GM12875 (cell line): ENCODE measurements around the gene ZNF296.

ENCODE experiments used
- H3K4me3 ChIP-seq: one replicate; pipeline ENCODE4 v1.5.1; 2011; ENCODE audit warnings: low read depth, low read length, control low read depth
- TF ChIP-seq, protein P1 (sequence below): IDR thresholded peaks from 2 replicates; pipeline ENCODE4 v1.5.1; 2011; ENCODE audit warnings: low read depth, mild to moderate bottlenecking, control low read depth, inconsistent platforms, low read length, moderate library complexity, borderline replicate concordance; ENCODE audit not compliant: insufficient read depth

Gene ZNF296

GRCh38 chr19:45032421-45032820 lies 43.9 kb downstream of the ZNF296 start:
- H3K4me3 ChIP-seq = no peak overlapping the region
- TF ChIP-seq, protein P1, sequence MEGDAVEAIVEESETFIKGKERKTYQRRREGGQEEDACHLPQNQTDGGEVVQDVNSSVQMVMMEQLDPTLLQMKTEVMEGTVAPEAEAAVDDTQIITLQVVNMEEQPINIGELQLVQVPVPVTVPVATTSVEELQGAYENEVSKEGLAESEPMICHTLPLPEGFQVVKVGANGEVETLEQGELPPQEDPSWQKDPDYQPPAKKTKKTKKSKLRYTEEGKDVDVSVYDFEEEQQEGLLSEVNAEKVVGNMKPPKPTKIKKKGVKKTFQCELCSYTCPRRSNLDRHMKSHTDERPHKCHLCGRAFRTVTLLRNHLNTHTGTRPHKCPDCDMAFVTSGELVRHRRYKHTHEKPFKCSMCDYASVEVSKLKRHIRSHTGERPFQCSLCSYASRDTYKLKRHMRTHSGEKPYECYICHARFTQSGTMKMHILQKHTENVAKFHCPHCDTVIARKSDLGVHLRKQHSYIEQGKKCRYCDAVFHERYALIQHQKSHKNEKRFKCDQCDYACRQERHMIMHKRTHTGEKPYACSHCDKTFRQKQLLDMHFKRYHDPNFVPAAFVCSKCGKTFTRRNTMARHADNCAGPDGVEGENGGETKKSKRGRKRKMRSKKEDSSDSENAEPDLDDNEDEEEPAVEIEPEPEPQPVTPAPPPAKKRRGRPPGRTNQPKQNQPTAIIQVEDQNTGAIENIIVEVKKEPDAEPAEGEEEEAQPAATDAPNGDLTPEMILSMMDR = no peak

- H3K4me3 ChIP-seq = no peak overlapping the region
- TF ChIP-seq, protein P1 = no peak
These were observed 45.5 kb downstream of the ZNF296 start for GRCh38 chr19:45030825-45031224.

DNA sequence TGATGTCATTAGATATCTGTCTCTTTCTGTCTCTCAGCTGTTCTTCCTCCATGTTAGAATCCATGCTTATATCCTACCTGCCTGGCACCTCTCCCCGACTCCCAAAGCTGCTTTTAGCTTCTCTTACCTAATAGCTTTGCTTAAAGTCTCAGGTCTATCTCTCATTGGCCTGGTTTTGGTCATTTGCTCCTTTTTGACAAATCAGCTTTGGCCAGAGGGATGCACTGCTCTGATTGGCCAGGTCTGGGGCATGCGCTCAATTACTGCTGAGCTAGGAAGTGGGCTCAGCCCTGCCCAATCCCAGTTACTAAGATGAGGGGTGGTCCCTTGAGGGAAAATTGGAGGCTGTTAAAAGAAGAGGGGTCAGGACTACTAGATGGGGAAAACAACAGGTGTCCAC lies 48.9 kb downstream of the ZNF296 start:
- TF ChIP-seq, protein P1 = no peak
- no peak overlapping the region for H3K4me3 ChIP-seq

GRCh38 chr19:45025264-45025663 lies 51.0 kb downstream of the ZNF296 start:
- H3K4me3 ChIP-seq = no peak overlapping the region

GRCh38 chr19:45023048-45023447 lies 53.2 kb downstream of the ZNF296 start:
- H3K4me3 ChIP-seq = no peak overlapping the region
- TF ChIP-seq, protein P1 = no peak

More at GRCh38 chr19:45025264-45025663, 51.0 kb downstream of the ZNF296 start:
- TF ChIP-seq, protein P1 = no peak

DNA sequence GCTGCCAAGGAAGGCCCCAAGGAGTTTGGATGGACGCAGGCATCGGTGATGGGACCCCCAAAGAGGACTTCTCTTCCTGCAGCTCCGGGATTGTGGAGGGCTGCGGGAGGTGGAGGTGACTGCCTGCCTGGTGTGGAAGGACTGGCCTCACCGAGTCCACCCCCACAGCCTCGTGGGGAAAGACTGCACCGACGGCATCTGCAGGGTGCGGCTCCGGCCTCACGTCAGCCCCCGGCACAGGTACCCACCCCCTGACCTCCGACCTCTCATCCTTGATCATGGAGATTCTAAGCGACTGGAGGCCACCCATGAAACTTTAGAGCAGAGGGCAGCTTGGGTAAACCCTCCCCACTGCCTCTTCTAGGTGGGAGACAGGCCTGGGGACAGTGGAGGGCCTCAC lies 54.3 kb downstream of the ZNF296 start:
- no peak overlapping the region for H3K4me3 ChIP-seq

More for the DNA sequence above, 54.3 kb downstream of the ZNF296 start:
- TF ChIP-seq, protein P1 = no peak
